ENCODE data around the gene KLF7.

Gene KLF7

GRCh38 chr2:207154556-207155510 lies 10.9 kb downstream of the KLF7 start:
- no peak overlapping the region for H3K4me3 ChIP-seq (ENCODE audit: low read length)
- H3K36me3 ChIP-seq (ENCODE audit: control insufficient read depth, insufficient read depth, low read length), result no peaks in the 10 kb centered on the region
- H3K27me3 ChIP-seq (ENCODE audit: control insufficient read depth, insufficient read depth, low read length), result no peaks in the 10 kb centered on the region
- H3K4me1 ChIP-seq (ENCODE audit: control insufficient read depth, insufficient read depth, low read length), result no peaks in the 10 kb centered on the region
- H3K9me3 ChIP-seq (ENCODE audit: control insufficient read depth, low read length), result no peaks in the 10 kb centered on the region
- no peak overlapping the region for H3K9ac ChIP-seq (ENCODE audit: low read length)

- Histone ChIP-seq H3K9ac (ENCODE audit: low read length) (no peak overlapping the region), H3K27me3 (ENCODE audit: control insufficient read depth, insufficient read depth, low read length) (no peaks in the 10 kb centered on the region), H3K36me3 (ENCODE audit: control insufficient read depth, insufficient read depth, low read length) (no peaks in the 10 kb centered on the region), H3K9me3 (ENCODE audit: control insufficient read depth, low read length) (no peaks in the 10 kb centered on the region), H3K4me3 (ENCODE audit: low read length) (no peak overlapping the region), H3K4me1 (ENCODE audit: control insufficient read depth, insufficient read depth, low read length) (no peaks in the 10 kb centered on the region)
Measured at GRCh38 chr2:207153266-207153975, 12.3 kb downstream of the KLF7 start.

GRCh38 chr2:207151048-207151447 lies 14.7 kb downstream of the KLF7 start:
- Histone ChIP-seq H3K27me3 (ENCODE audit: control insufficient read depth, insufficient read depth, low read length) (no peaks in the 10 kb centered on the region), H3K9me3 (ENCODE audit: control insufficient read depth, low read length) (no peaks in the 10 kb centered on the region), H3K4me1 (ENCODE audit: control insufficient read depth, insufficient read depth, low read length) (no peaks in the 10 kb centered on the region), H3K36me3 (ENCODE audit: control insufficient read depth, insufficient read depth, low read length) (no peaks in the 10 kb centered on the region), H3K9ac (ENCODE audit: low read length) (no peak overlapping the region), H3K4me3 (ENCODE audit: low read length) (no peak overlapping the region)

- Histone ChIP-seq H3K9ac (ENCODE audit: low read length) (no peak overlapping the region), H3K9me3 (ENCODE audit: control insufficient read depth, low read length) (no peaks in the 10 kb centered on the region), H3K4me1 (ENCODE audit: control insufficient read depth, insufficient read depth, low read length) (no peaks in the 10 kb centered on the region), H3K27me3 (ENCODE audit: control insufficient read depth, insufficient read depth, low read length) (no peaks in the 10 kb centered on the region), H3K4me3 (ENCODE audit: low read length) (no peak overlapping the region), H3K36me3 (ENCODE audit: control insufficient read depth, insufficient read depth, low read length) (no peaks in the 10 kb centered on the region)
Measured at GRCh38 chr2:207150284-207150683, 15.5 kb downstream of the KLF7 start.

GRCh38 chr2:207149249-207150213 lies 16.2 kb downstream of the KLF7 start:
- Histone ChIP-seq H3K9ac (ENCODE audit: low read length) (no peak overlapping the region), H3K4me3 (ENCODE audit: low read length) (no peak overlapping the region), H3K27me3 (ENCODE audit: control insufficient read depth, insufficient read depth, low read length) (no peaks in the 10 kb centered on the region), H3K4me1 (ENCODE audit: control insufficient read depth, insufficient read depth, low read length) (no peaks in the 10 kb centered on the region), H3K36me3 (ENCODE audit: control insufficient read depth, insufficient read depth, low read length) (no peaks in the 10 kb centered on the region), H3K9me3 (ENCODE audit: control insufficient read depth, low read length) (no peaks in the 10 kb centered on the region)

- H3K36me3 ChIP-seq (ENCODE audit: control insufficient read depth, insufficient read depth, low read length), result no peaks in the 10 kb centered on the region
- H3K9ac ChIP-seq (ENCODE audit: low read length), result no peak overlapping the region
- no peak overlapping the region for H3K4me3 ChIP-seq (ENCODE audit: low read length)
- H3K4me1 ChIP-seq (ENCODE audit: control insufficient read depth, insufficient read depth, low read length), result peaks cover 5% of the 10 kb centered on the region
- no peaks in the 10 kb centered on the region for H3K9me3 ChIP-seq (ENCODE audit: control insufficient read depth, low read length)
- H3K27me3 ChIP-seq (ENCODE audit: control insufficient read depth, insufficient read depth, low read length), result no peaks in the 10 kb centered on the region
Measured at GRCh38 chr2:207148020-207148419, 17.7 kb downstream of the KLF7 start.

- H3K36me3 ChIP-seq (ENCODE audit: control insufficient read depth, insufficient read depth, low read length), result no peaks in the 10 kb centered on the region
- no peak overlapping the region for H3K4me3 ChIP-seq (ENCODE audit: low read length)
- H3K9ac ChIP-seq (ENCODE audit: low read length), result no peak overlapping the region
- H3K9me3 ChIP-seq (ENCODE audit: control insufficient read depth, low read length), result no peaks in the 10 kb centered on the region
- peaks cover 14% of the 10 kb centered on the region for H3K4me1 ChIP-seq (ENCODE audit: control insufficient read depth, insufficient read depth, low read length)
- no peaks in the 10 kb centered on the region for H3K27me3 ChIP-seq (ENCODE audit: control insufficient read depth, insufficient read depth, low read length)
Measured at GRCh38 chr2:207144173-207144785, 21.5 kb downstream of the KLF7 start.

GRCh38 chr2:207143215-207144172 lies 22.3 kb downstream of the KLF7 start:
- no peak overlapping the region for H3K4me3 ChIP-seq (ENCODE audit: low read length)
- no peaks in the 10 kb centered on the region for H3K9me3 ChIP-seq (ENCODE audit: control insufficient read depth, low read length)
- no peaks in the 10 kb centered on the region for H3K36me3 ChIP-seq (ENCODE audit: control insufficient read depth, insufficient read depth, low read length)
- peak overlapping the region; percentile 24 for H3K9ac ChIP-seq (ENCODE audit: low read length)
- H3K4me1 ChIP-seq (ENCODE audit: control insufficient read depth, insufficient read depth, low read length), result peaks cover 14% of the 10 kb centered on the region
- H3K27me3 ChIP-seq (ENCODE audit: control insufficient read depth, insufficient read depth, low read length), result no peaks in the 10 kb centered on the region

GRCh38 chr2:207142461-207142860 lies 23.3 kb downstream of the KLF7 start:
- H3K9me3 ChIP-seq (ENCODE audit: control insufficient read depth, low read length), result no peaks in the 10 kb centered on the region
- H3K9ac ChIP-seq (ENCODE audit: low read length), result no peak overlapping the region
- no peak overlapping the region for H3K4me3 ChIP-seq (ENCODE audit: low read length)
- no peaks in the 10 kb centered on the region for H3K36me3 ChIP-seq (ENCODE audit: control insufficient read depth, insufficient read depth, low read length)
- peaks cover 14% of the 10 kb centered on the region for H3K4me1 ChIP-seq (ENCODE audit: control insufficient read depth, insufficient read depth, low read length)
- H3K27me3 ChIP-seq (ENCODE audit: control insufficient read depth, insufficient read depth, low read length), result no peaks in the 10 kb centered on the region

- Histone ChIP-seq H3K9ac (ENCODE audit: low read length) (no peak overlapping the region), H3K36me3 (ENCODE audit: control insufficient read depth, insufficient read depth, low read length) (no peaks in the 10 kb centered on the region), H3K9me3 (ENCODE audit: control insufficient read depth, low read length) (no peaks in the 10 kb centered on the region), H3K4me1 (ENCODE audit: control insufficient read depth, insufficient read depth, low read length) (peaks cover 14% of the 10 kb centered on the region), H3K27me3 (ENCODE audit: control insufficient read depth, insufficient read depth, low read length) (no peaks in the 10 kb centered on the region), H3K4me3 (ENCODE audit: low read length) (no peak overlapping the region)
Measured at GRCh38 chr2:207141386-207141785, 24.4 kb downstream of the KLF7 start.
